Measurements from ENCODE around the gene TRIM26. TPM values are rescaled to one million over a fixed set of nuclear protein-coding genes. Genes with fewer than 3 reads are reported as not detected.

Gene TRIM26
- total and polyA plus RNA-seq, 2 donors (not counting 3 experiments of a cell fraction or from before 2014, with no cell fraction given), result 30.4 to 34.5 TPM

Other genes with a start within 250 kb of the TRIM26 start
- 32.5 and 42.5 TPM in 2 replicates for gene POLR1H, start 152.1 kb downstream of the TRIM26 start, total RNA-seq
- 65.3 and 66.7 TPM in 2 replicates for gene POLR1H, start 152.1 kb downstream of the TRIM26 start, polyA plus RNA-seq
- gene PPP1R11, start 146.2 kb downstream of the TRIM26 start, total RNA-seq, result 32.4 and 37.6 TPM in 2 replicates
- 43.0 and 44.1 TPM in 2 replicates for gene PPP1R11, start 146.2 kb downstream of the TRIM26 start, polyA plus RNA-seq
- gene RNF39, start 137.6 kb downstream of the TRIM26 start, total RNA-seq, result not detected in 2 replicates
- gene RNF39, start 137.6 kb downstream of the TRIM26 start, polyA plus RNA-seq, result not detected in 2 replicates
- not detected in 2 replicates for gene TRIM31, start 100.3 kb downstream of the TRIM26 start, total RNA-seq
- not detected in 2 replicates for gene TRIM31, start 100.3 kb downstream of the TRIM26 start, polyA plus RNA-seq
- gene TRIM40, start 77.3 kb downstream of the TRIM26 start, total RNA-seq, result not detected in 2 replicates
- gene TRIM40, start 77.3 kb downstream of the TRIM26 start, polyA plus RNA-seq, result not detected in 2 replicates
- not detected in 2 replicates for gene TRIM10, start 52.2 kb downstream of the TRIM26 start, total RNA-seq
- not detected in 2 replicates for gene TRIM10, start 52.2 kb downstream of the TRIM26 start, polyA plus RNA-seq
- gene TRIM15, start 49.9 kb downstream of the TRIM26 start, total RNA-seq, result not detected in 2 replicates
- not detected in 2 replicates for gene TRIM15, start 49.9 kb downstream of the TRIM26 start, polyA plus RNA-seq
- 13.1 and 13.5 TPM in 2 replicates for gene TRIM39, start 113.5 kb upstream of the TRIM26 start, total RNA-seq
- 5.6 TPM in 2 replicates for gene TRIM39, start 113.5 kb upstream of the TRIM26 start, polyA plus RNA-seq
- 35.0 and 35.3 TPM in 2 replicates for gene RPP21, start 131.8 kb upstream of the TRIM26 start, total RNA-seq
- 101 and 167 TPM in 2 replicates for gene RPP21, start 131.8 kb upstream of the TRIM26 start, polyA plus RNA-seq